Stimulated activated CD4-positive, alpha-beta T cell treated with anti-CD3 and anti-CD28 coated beads, Interleukin-2, amount 100 ng/mL, for 48 hours (primary cell): ENCODE measurements around the gene NDUFB11.

Source experiments
- DNase-seq, 2 donors: peaks; one replicate each; pipeline ENCODE4 v3.0.0-alpha.2; 2020

Gene NDUFB11

GRCh38 chrX:47174376-47174775 is 29.9 kb upstream of the NDUFB11 start:
- no peak for DNase-seq

DNA sequence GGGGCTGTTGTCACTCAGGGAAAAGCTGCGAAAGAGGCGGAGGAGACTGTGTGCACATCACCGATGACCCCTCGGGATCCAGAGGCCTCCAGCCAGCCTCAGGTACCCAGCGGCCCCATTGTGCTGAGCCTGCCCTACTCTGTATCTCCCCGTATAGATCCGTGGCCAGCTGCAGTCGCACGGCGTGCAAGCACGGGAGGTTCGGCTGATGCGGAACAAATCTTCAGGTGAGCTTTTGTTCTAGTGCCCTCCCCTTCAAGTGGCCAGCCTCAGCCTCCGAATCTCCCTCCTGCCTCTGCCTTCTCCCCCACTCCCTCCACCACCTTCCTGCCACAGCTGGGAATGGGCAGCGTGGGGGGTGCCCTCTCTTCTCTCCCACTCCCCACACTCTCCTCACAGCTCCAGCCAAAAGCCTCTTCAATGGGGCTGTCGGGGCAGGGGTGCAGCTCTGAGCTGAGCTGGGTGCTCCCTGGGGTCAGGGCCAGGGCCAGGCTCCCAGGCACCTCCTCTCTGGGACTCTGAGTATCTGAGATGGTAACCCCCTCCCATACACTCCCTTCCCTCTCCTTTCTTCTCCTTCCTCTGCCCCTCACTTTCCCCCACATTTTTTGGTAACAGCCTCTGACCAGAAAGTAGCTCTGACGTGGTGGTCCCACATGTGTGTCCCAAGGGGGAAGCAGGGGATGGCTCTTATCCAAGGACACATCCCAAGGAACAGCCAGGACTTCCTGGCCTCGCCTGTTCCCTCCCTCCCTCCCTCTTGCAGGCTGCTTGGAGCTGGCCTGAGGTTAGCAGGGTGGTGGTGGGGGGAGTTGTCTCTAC is 28.7 kb upstream of the NDUFB11 start:
- DNase-seq, result no peak

GRCh38 chrX:47172549-47172948 is 28.0 kb upstream of the NDUFB11 start:
- DNase-seq, result no peak

GRCh38 chrX:47171996-47172395 is 27.5 kb upstream of the NDUFB11 start:
- no peak for DNase-seq

- no peak for DNase-seq
These were observed 26.6 kb upstream of the NDUFB11 start for GRCh38 chrX:47170861-47171692.

GRCh38 chrX:47169726-47170515 is 25.4 kb upstream of the NDUFB11 start:
- no peak for DNase-seq

DNA sequence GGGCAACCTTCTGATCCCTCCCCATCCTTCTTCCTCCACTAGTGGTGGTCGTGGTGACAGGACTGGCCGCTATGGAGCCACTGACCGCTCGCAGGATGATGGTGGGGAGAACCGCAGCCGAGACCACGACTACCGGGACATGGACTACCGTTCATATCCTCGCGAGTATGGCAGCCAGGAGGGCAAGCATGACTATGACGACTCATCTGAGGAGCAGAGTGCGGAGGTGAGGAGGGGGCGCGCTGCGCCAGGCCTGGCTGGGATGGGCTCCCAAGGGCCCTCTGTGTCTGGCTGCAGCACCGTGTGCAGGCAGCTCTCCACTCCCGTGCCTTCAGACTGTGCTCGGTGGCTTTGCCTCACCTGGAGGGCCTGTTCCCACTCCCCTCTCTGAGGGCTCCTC is 24.8 kb upstream of the NDUFB11 start:
- no peak for DNase-seq

- no peak for DNase-seq
These were observed 24.1 kb upstream of the NDUFB11 start for GRCh38 chrX:47168495-47169073.

DNA sequence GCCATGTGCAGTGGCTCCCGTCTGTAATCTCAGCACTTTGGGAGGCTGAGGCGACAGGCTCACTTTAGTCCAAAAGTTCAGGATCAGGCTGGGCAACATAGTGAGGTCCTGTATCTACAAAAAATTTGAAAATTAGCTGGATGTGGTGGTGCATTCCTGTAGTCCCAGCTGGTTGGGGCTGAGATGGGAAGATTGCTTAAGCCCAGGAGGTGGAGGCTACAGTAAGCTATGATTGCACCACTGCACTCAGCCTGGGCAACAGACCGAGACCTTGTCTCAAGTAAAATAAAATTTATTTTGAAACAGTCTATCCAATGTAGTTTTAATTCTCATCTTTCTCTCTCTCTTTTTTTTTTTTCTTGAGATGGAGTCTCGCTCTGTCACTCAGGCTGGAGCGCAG is 21.6 kb upstream of the NDUFB11 start:
- no peak for DNase-seq

DNA sequence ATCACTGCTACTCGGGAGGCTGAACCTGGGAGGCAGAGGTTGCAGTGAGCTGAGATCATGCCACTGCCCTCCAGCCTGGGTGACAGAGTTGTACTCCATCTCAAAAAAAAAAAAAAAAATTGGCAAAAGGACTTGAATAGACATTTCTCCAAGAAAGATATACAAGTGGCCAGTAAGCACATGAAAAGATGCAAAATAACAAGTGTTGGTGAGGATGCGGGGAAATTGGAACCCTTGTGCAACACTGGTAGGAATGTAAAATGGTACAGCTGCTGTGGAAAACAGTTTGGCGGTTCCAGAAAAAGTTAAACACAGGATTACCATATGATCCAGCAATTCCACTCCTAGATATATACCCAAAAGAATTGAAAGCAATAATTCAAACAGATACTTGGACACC is 19.9 kb upstream of the NDUFB11 start:
- DNase-seq, result no peak

- no peak for DNase-seq
These were observed 18.6 kb upstream of the NDUFB11 start for GRCh38 chrX:47162927-47163583.

- no peak for DNase-seq
These were observed 16.3 kb upstream of the NDUFB11 start for GRCh38 chrX:47160781-47161180.

- DNase-seq, result no peak
These were observed 14.3 kb upstream of the NDUFB11 start for GRCh38 chrX:47158781-47159180.

DNA sequence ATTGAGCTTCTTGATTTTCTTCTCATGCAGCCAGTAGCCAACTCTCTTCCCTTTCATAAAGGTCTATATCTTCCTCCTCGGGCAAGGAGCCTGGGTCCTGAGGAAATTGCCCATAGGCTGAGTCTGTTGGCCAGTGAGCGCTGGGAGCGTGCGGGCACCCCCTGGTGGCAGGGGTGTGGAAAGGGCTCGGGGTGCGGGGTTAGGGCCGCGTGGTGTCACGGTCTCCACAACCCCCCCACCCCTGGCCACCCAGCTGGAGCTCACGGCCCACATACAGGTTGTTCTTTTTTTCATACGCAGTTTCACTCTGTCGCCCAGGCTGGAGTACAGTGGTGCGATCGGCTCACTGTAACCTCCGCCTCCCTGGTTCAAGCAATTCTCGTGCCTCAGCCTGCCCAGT is 13.6 kb upstream of the NDUFB11 start:
- DNase-seq, result no peak

DNA sequence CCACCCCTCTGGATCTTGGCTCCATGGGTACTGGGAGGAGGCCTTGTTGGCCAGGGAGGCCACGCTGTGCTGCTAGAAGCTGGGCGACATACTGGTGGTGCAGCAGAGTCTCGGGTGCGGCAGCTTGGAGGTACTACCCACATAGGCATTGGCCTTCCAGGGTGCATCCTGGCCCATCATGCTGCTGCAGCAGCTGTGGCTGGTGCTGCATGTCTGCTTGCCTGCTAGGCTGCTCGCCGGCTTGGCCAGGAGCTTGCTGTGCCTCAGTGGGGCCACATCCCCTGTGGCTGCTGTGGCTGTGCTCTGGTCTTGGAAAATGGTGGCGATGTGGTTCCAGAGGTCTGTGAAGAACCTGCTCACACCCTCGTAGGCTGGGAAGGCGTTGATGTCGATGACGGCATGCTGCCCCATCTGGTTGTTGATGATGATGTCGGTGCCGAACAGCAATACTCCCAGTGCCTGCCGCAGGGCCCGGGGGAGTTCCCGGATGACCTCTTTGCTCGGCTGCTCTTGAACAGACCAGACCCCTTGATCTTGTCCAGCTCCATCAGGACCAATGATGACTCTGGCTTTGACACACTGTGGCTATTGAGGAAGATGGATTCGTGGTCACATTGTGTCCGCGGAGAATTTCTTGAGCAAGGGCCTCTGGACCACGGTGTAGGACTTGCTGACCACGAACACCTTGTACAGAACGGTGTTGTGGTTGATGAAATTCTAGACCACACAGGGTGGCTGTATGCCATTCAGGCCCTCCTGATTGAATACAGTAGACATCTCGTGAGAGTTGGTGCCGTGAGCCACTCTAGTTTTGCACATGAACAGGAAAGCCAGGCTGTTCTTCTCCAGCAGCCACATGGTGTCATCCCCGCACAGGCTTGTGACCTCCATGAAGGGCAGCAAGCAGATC is 12.4 kb upstream of the NDUFB11 start:
- no peak for DNase-seq

- no peak for DNase-seq
These were observed 6.9 kb upstream of the NDUFB11 start for GRCh38 chrX:47151435-47151834.

GRCh38 chrX:47148946-47149345 is 4.4 kb upstream of the NDUFB11 start:
- peak in 1 of 2 donors; percentile 8 for DNase-seq

DNA sequence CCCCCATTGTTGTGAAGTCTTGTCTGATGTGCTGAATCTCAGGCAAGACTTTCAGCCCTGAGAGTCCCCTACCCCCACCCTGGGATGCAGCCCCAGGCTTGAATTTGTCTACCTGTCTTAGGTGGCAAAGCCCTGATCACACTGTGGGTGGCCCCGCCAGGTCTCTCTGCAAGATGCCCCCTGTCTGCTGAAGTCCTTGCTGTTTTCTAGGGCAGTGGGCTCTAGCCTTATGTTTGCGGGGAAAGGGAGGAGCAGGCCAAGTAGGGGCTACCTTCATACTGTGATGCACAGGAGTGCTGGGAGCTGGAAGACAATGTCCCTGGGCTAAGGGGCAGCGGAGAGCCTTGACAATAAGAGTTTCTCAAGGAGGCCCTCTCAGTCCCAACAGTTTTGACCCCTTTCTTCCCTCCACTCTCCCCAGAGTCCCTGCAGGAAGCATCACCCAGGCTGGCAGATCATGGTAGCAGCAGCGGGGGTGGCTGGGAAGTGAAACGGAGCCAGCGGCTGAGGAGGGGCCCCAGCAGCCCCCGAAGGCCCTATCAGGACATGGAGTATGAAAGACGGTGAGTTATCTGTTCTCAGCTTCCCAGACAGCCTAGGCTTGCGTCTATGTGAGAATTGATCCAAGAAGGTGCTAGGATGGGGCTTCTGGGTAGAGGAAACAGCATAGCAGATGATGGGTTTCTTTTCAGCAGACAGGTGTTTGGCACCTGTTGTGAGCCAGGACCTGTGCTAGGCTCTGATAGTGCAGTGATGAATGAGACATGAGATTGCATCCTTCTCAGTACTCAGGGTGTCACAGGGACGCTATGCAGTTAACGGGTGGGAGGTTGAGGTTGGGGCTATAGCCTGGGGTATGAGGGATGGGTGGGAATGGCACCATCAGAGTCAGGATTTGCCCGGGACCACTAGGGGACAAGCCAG is 2.7 kb upstream of the NDUFB11 start:
- no peak for DNase-seq

DNA sequence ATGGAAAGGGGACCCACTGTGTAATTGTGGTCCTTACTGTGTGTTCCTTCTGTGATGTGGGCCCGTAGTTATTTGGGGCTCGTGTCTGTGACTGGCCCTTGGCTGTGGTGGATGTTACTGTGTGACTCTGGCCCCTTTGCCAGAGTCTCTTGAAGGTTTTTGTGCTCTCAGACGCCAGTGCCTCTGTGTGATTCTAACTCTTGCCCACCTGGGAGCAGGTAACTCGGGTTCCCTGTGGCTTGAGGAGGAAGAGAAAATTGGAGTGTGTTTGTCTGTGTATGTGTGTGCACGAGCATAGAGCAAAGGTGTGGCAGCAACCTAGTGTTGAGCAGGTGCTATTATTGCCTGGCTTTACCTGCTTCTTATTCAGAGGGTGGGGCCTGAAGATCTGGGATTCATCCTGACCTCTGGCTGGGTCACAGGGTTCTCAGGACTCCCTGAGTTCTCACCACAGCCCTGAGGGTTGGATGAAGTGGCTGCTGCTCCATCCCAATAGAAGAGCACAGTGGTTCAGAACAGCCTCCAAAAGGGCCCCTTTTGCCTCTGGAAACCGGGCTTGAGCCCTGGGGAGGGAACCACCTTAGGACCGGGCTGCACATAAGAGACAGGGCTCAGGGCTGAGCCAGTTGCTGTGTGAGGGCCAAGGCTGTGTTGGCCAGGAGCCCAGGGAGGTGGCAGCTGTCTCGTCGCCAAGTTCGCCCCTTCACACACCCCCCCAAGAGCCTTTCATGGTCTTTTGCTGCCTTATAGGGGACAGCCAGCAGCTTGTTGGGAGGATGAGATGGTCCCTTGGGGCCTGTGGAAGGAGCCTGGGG is 1.8 kb upstream of the NDUFB11 start:
- DNase-seq, result no peak
